Chondrocyte (in vitro differentiated cells): Measurements from ENCODE around the gene CBX5. TPM values are rescaled to one million over a fixed set of nuclear protein-coding genes. Genes with fewer than 3 reads are reported as not detected.

Source experiments
- DNase-seq: peaks from one replicate; pipeline ENCODE4 v3.0.0; 2021; ENCODE audit warnings: mixed read lengths, low spot score
- H3K27ac Mint-ChIP-seq: one replicate; pipeline ENCODE4 v1.8.0; 2021; ENCODE audit warnings: mild to moderate bottlenecking, moderate library complexity, mixed read lengths; ENCODE audit not compliant: unreplicated experiment
- H3K27me3 Mint-ChIP-seq: 2 replicates; pipeline ENCODE4 v1.8.0; 2021; ENCODE audit warnings: low read depth, mixed read lengths
- H3K36me3 Mint-ChIP-seq: 2 replicates; pipeline ENCODE4 v1.8.0; 2021; ENCODE audit warnings: low read depth, mixed read lengths
- H3K4me1 Mint-ChIP-seq: 2 replicates; pipeline ENCODE4 v1.8.0; 2021; ENCODE audit warnings: low read depth, mild to moderate bottlenecking, mixed read lengths
- H3K4me3 Mint-ChIP-seq: one replicate; pipeline ENCODE4 v1.8.0; 2021; ENCODE audit warnings: mild to moderate bottlenecking, moderate library complexity, mixed read lengths; ENCODE audit not compliant: unreplicated experiment
- H3K9me3 Mint-ChIP-seq: 2 replicates; pipeline ENCODE4 v1.8.0; 2021; ENCODE audit warnings: low read depth, mixed read lengths
- CTCF ChIP-seq: fragments of 200-600 bp; sonication (generic); IDR thresholded peaks from 2 replicates; pipeline ENCODE4 v1.5.0; 2021; ENCODE audit warnings: antibody characterized with exemption, mild to moderate bottlenecking, moderate library complexity
- total RNA-seq: library from RNA; stranded (reverse); gene quantifications from 3 replicates; pipeline ENCODE4 v1.2.1, GENCODE V29; 2021

The CBX5 gene
- total RNA-seq, 1 donor from 2014 or later, result 79.4 TPM

GRCh38 chr12:54300732-54301427 lies 21.0 kb upstream of the CBX5 start, which contains the start of gene NFE2:
TSS of gene NFE2 (minus strand) at chr12:54301015. CDS start at chr12:54295248, 5,767 bp downstream.
- peak; percentile 25 for TF ChIP-seq CTCF
- H3K9me3 Mint-ChIP-seq, result no peaks in the 10 kb centered on the region
- peaks cover 16% of the 10 kb centered on the region for H3K4me1 Mint-ChIP-seq
- DNase-seq, result peak; percentile 87
- peak within 1 kb of the TSS; percentile 58 for H3K4me3 Mint-ChIP-seq
- H3K36me3 Mint-ChIP-seq, result no peaks in the 10 kb centered on the region
- no peak within 1 kb of the TSS for H3K27ac Mint-ChIP-seq
- H3K27me3 Mint-ChIP-seq, result peaks cover 13% of the 10 kb centered on the region

GRCh38 chr12:54300225-54300731 lies 20.4 kb upstream of the CBX5 start:
- no peaks in the 10 kb centered on the region for H3K9me3 Mint-ChIP-seq
- peak; percentile 30 for DNase-seq
- H3K27me3 Mint-ChIP-seq, result peaks cover 13% of the 10 kb centered on the region
- H3K36me3 Mint-ChIP-seq, result no peaks in the 10 kb centered on the region
- H3K4me3 Mint-ChIP-seq, result peak overlapping the region; percentile 58
- no peak for TF ChIP-seq CTCF
- peaks cover 16% of the 10 kb centered on the region for H3K4me1 Mint-ChIP-seq
- no peak overlapping the region for H3K27ac Mint-ChIP-seq

GRCh38 chr12:54299515-54300224 lies 19.7 kb upstream of the CBX5 start:
- DNase-seq, result no peak
- Mint-ChIP-seq H3K4me3 (no peak overlapping the region), H3K27ac (no peak overlapping the region), H3K27me3 (peaks cover 13% of the 10 kb centered on the region), H3K4me1 (peaks cover 16% of the 10 kb centered on the region), H3K9me3 (no peaks in the 10 kb centered on the region), H3K36me3 (no peaks in the 10 kb centered on the region)
- no peak for TF ChIP-seq CTCF

GRCh38 chr12:54298904-54299303 lies 19.0 kb upstream of the CBX5 start:
- peaks cover 13% of the 10 kb centered on the region for H3K27me3 Mint-ChIP-seq
- no peak overlapping the region for H3K27ac Mint-ChIP-seq
- H3K36me3 Mint-ChIP-seq, result no peaks in the 10 kb centered on the region
- peak; percentile 14 for DNase-seq
- TF ChIP-seq CTCF, result no peak
- H3K4me3 Mint-ChIP-seq, result no peak overlapping the region
- peaks cover 14% of the 10 kb centered on the region for H3K4me1 Mint-ChIP-seq
- H3K9me3 Mint-ChIP-seq, result no peaks in the 10 kb centered on the region

- no peaks in the 10 kb centered on the region for H3K36me3 Mint-ChIP-seq
- no peak overlapping the region for H3K27ac Mint-ChIP-seq
- DNase-seq, result no peak
- H3K4me1 Mint-ChIP-seq, result peaks cover 14% of the 10 kb centered on the region
- peaks cover 13% of the 10 kb centered on the region for H3K27me3 Mint-ChIP-seq
- H3K9me3 Mint-ChIP-seq, result no peaks in the 10 kb centered on the region
- no peak overlapping the region for H3K4me3 Mint-ChIP-seq
- TF ChIP-seq CTCF, result no peak
Observed at GRCh38 chr12:54296393-54297099, 16.6 kb upstream of the CBX5 start.
